Effector CD4-positive, alpha-beta T cell (primary cell): ENCODE results near the gene SRGN.

Source experiments
- DNase-seq: peaks from one replicate; pipeline ENCODE4 v3.0.0-alpha.2; 2020

SRGN gene

GRCh38 chr10:69061305-69062161 lies 26.4 kb upstream of the SRGN start:
- peak; percentile 14 for DNase-seq

- no peak for DNase-seq
These were observed 25.0 kb upstream of the SRGN start for GRCh38 chr10:69062901-69063300.

- DNase-seq: no peak
These were observed 23.1 kb upstream of the SRGN start for GRCh38 chr10:69064762-69065328.

- DNase-seq: no peak
These were observed 22.2 kb upstream of the SRGN start for GRCh38 chr10:69065406-69066361.

GRCh38 chr10:69067189-69067588 lies 20.7 kb upstream of the SRGN start:
- DNase-seq: no peak

- DNase-seq: no peak
These were observed 19.4 kb upstream of the SRGN start for GRCh38 chr10:69068549-69068948.

- DNase-seq: no peak
These were observed 18.5 kb upstream of the SRGN start for GRCh38 chr10:69069090-69070042.

- no peak for DNase-seq
These were observed 17.0 kb upstream of the SRGN start for GRCh38 chr10:69070951-69071350.

- no peak for DNase-seq
These were observed 16.3 kb upstream of the SRGN start for GRCh38 chr10:69071610-69072009.

- DNase-seq: no peak
These were observed 14.9 kb upstream of the SRGN start for GRCh38 chr10:69073026-69073425.

GRCh38 chr10:69073736-69074364 lies 14.1 kb upstream of the SRGN start:
- DNase-seq: no peak

- no peak for DNase-seq
These were observed 13.4 kb upstream of the SRGN start for GRCh38 chr10:69074532-69074931.

GRCh38 chr10:69075431-69075830 lies 12.5 kb upstream of the SRGN start:
- no peak for DNase-seq

GRCh38 chr10:69078311-69078710 lies 9.6 kb upstream of the SRGN start:
- DNase-seq: no peak

GRCh38 chr10:69080226-69080625 lies 7.7 kb upstream of the SRGN start:
- no peak for DNase-seq

- no peak for DNase-seq
These were observed 1.8 kb upstream of the SRGN start for GRCh38 chr10:69086001-69086509.

GRCh38 chr10:69088471-69088769 lies 517 bp downstream of the SRGN start:
- DNase-seq: peak; percentile 16

GRCh38 chr10:69088801-69089501 lies 1.0 kb downstream of the SRGN start:
- DNase-seq: peak; percentile 34

GRCh38 chr10:69089638-69090599 lies 2.0 kb downstream of the SRGN start:
- peak; percentile 73 for DNase-seq

GRCh38 chr10:69090685-69091084 lies 2.8 kb downstream of the SRGN start:
- no peak for DNase-seq
